ENCODE measurements around the gene AJM1. TPM values are rescaled to one million over a fixed set of nuclear protein-coding genes. Genes with fewer than 3 reads are reported as not detected.

Gene AJM1
- total RNA-seq, 4 donors from 2014 or later: 0.32 to 2.3 (median 1.0) TPM

GRCh38 chr9:136885950-136886578 lies 43.8 kb downstream of the AJM1 start, which contains the start of gene TRAF2:
TSS of gene TRAF2 (plus strand) at chr9:136886516. CDS start at chr9:136898741, 12,225 bp downstream.
- DNase-seq: peak; percentile 85
- H3K27ac ChIP-seq: peak within 1 kb of the TSS; percentile 86 to 95 (median 92)
- H3K27me3 ChIP-seq: no peaks in the 10 kb centered on the region
- no CpG with 5 or more reads among the region's 88 CpGs for WGBS, 2 donors
- intact Hi-C loops (cut with DNase I): no loop called here
- H3K9me3 ChIP-seq: no peaks in the 10 kb centered on the region
- peaks cover 0 to 7% (median 0%) of the 10 kb centered on the region in 3 donors for H3K36me3 ChIP-seq
- peak in 2 of 4 donors; percentile 64 to 66 for TF ChIP-seq POLR2A (IDR thresholded peaks at IDR 0.05)
- TF ChIP-seq CTCF (IDR thresholded peaks at IDR 0.05): peak in 1 of 6 experiments; percentile 12
- peak within 1 kb of the TSS; percentile 80 to 100 (median 98) for H3K4me3 ChIP-seq
- peaks cover 26 to 56% (median 28%) of the 10 kb centered on the region in 3 donors for H3K4me1 ChIP-seq

- WGBS, 2 donors: 2 to 5% methylated on average over 14 to 19 of the region's 76 CpGs
- Histone ChIP-seq H3K27ac (peak overlapping the region; percentile 86 to 95 (median 92)), H3K27me3 (no peaks in the 10 kb centered on the region), H3K9me3 (no peaks in the 10 kb centered on the region), H3K4me1 (peaks cover 23 to 49% (median 23%) of the 10 kb centered on the region in 3 donors), H3K36me3 (peaks cover 0 to 10% (median 0%) of the 10 kb centered on the region in 3 donors), H3K4me3 (peak overlapping the region; percentile 80 to 100 (median 98))
- DNase-seq: no peak
- intact Hi-C loops (cut with DNase I): no loop called here
- TF ChIP-seq CTCF (IDR thresholded peaks at IDR 0.05) (no peak), POLR2A (IDR thresholded peaks at IDR 0.05) (no peak)
Measured at GRCh38 chr9:136886610-136887597, 44.6 kb downstream of the AJM1 start.

- H3K27me3 ChIP-seq: no peaks in the 10 kb centered on the region
- H3K4me3 ChIP-seq: no peak overlapping the region
- intact Hi-C loops (cut with DNase I): no loop called here
- H3K36me3 ChIP-seq: peaks cover 0 to 17% (median 0%) of the 10 kb centered on the region in 3 donors
- WGBS, 2 donors: 43 to 82% methylated on average over 2 to 7 of the region's 8 CpGs
- peaks cover 15 to 34% (median 15%) of the 10 kb centered on the region in 3 donors for H3K4me1 ChIP-seq
- TF ChIP-seq CTCF (IDR thresholded peaks at IDR 0.05) (no peak), POLR2A (IDR thresholded peaks at IDR 0.05) (no peak)
- no peaks in the 10 kb centered on the region for H3K9me3 ChIP-seq
- no peak overlapping the region for H3K27ac ChIP-seq
- DNase-seq: no peak
Measured at GRCh38 chr9:136888454-136888853, 46.2 kb downstream of the AJM1 start.

- no peak for DNase-seq
- no peak for TF ChIP-seq CTCF (IDR thresholded peaks at IDR 0.05)
- no peak for TF ChIP-seq POLR2A (IDR thresholded peaks at IDR 0.05)
- intact Hi-C loops (cut with DNase I): no loop called here
- Histone ChIP-seq H3K27me3 (no peaks in the 10 kb centered on the region), H3K4me1 (peaks cover 15 to 28% (median 15%) of the 10 kb centered on the region in 3 donors), H3K36me3 (peaks cover 0 to 28% (median 0%) of the 10 kb centered on the region in 3 donors), H3K4me3 (no peak overlapping the region), H3K27ac (no peak overlapping the region), H3K9me3 (no peaks in the 10 kb centered on the region)
- 92 to 93% methylated on average over 37 to 41 of the region's 42 CpGs for WGBS, 2 donors
Measured at GRCh38 chr9:136889858-136890257, 47.6 kb downstream of the AJM1 start.

Data from esophagus squamous epithelium (tissue), 5 donors.